ENCODE results near the gene NPIPA7.
"Not testable (repeated sequence)": the region's sequence is repeated elsewhere in the genome, so short reads cannot be mapped to it uniquely, and the experiment has no call there.

Gene NPIPA7

GRCh38 chr16:16431135-16431534 is 52.2 kb downstream of the NPIPA7 start:
- DNase-seq; H3K4me1 ChIP-seq (ENCODE audit: low read length); H3K27ac ChIP-seq (ENCODE audit: low read length); H3F3A ChIP-seq (ENCODE audit: insufficient read depth, low read length); H3K4me2 ChIP-seq (ENCODE audit: low read depth, low read length); H4K20me1 ChIP-seq (ENCODE audit: insufficient read depth, low read length); H2AFZ ChIP-seq (ENCODE audit: low read length); H3K9me2 ChIP-seq (replicated peaks; ENCODE audit: insufficient read depth, low read length); H3K36me3 ChIP-seq (replicated peaks; ENCODE audit: insufficient read depth, low read length); H3K9ac ChIP-seq (ENCODE audit: low read length); H3K4me3 ChIP-seq (ENCODE audit: low read length); H3K79me2 ChIP-seq (ENCODE audit: low read length); H3K27me3 ChIP-seq (replicated peaks; ENCODE audit: insufficient read depth, low read length); H3K9me3 ChIP-seq (replicated peaks; ENCODE audit: insufficient read depth, low read length): not testable (repeated sequence)

- H3K36me3 ChIP-seq (replicated peaks; ENCODE audit: insufficient read depth, low read length); H3K9ac ChIP-seq (ENCODE audit: low read length); H3K9me3 ChIP-seq (replicated peaks; ENCODE audit: insufficient read depth, low read length); H3K27me3 ChIP-seq (replicated peaks; ENCODE audit: insufficient read depth, low read length); DNase-seq; H4K20me1 ChIP-seq (ENCODE audit: insufficient read depth, low read length); H2AFZ ChIP-seq (ENCODE audit: low read length); H3F3A ChIP-seq (ENCODE audit: insufficient read depth, low read length); H3K4me1 ChIP-seq (ENCODE audit: low read length); H3K9me2 ChIP-seq (replicated peaks; ENCODE audit: insufficient read depth, low read length); H3K4me3 ChIP-seq (ENCODE audit: low read length); H3K79me2 ChIP-seq (ENCODE audit: low read length); H3K27ac ChIP-seq (ENCODE audit: low read length); H3K4me2 ChIP-seq (ENCODE audit: low read depth, low read length): not testable (repeated sequence)
Measured at GRCh38 chr16:16434711-16435110, 55.8 kb downstream of the NPIPA7 start.

GRCh38 chr16:16441401-16441800 is 62.5 kb downstream of the NPIPA7 start:
- not testable (repeated sequence) for H3K27ac ChIP-seq (ENCODE audit: low read length); H4K20me1 ChIP-seq (ENCODE audit: insufficient read depth, low read length); H3K36me3 ChIP-seq (replicated peaks; ENCODE audit: insufficient read depth, low read length); H3K4me2 ChIP-seq (ENCODE audit: low read depth, low read length); H3K9me3 ChIP-seq (replicated peaks; ENCODE audit: insufficient read depth, low read length); H3K79me2 ChIP-seq (ENCODE audit: low read length); H3K27me3 ChIP-seq (replicated peaks; ENCODE audit: insufficient read depth, low read length); H3K9me2 ChIP-seq (replicated peaks; ENCODE audit: insufficient read depth, low read length); H2AFZ ChIP-seq (ENCODE audit: low read length); H3K9ac ChIP-seq (ENCODE audit: low read length); H3F3A ChIP-seq (ENCODE audit: insufficient read depth, low read length); H3K4me1 ChIP-seq (ENCODE audit: low read length); DNase-seq; H3K4me3 ChIP-seq (ENCODE audit: low read length)
